Stimulated activated CD4-positive, alpha-beta T cell treated with anti-CD3 and anti-CD28 coated beads, Interleukin-15, amount 100 ng/mL, for 48 hours (primary cell): ENCODE data around the gene SCD.

Source experiments
- DNase-seq, 2 donors: peaks; one replicate each; pipeline ENCODE4 v3.0.0-alpha.2; 2020; ENCODE audit warnings: low read depth in 2 of 2

The SCD gene

GRCh38 chr10:100401631-100402328 is 54.7 kb downstream of the SCD start:
- DNase-seq = no peak

- DNase-seq = no peak
Observed at GRCh38 chr10:100403734-100404133, 56.7 kb downstream of the SCD start.

- DNase-seq = no peak
Observed at GRCh38 chr10:100413173-100413572, 66.1 kb downstream of the SCD start.
